LNCAP (cell line): ENCODE data around the gene CGB1.

ENCODE experiments used
- TF ChIP-seq, protein P1 (sequence below): fragments of 450-650 bp; IDR thresholded peaks from 2 replicates; pipeline ENCODE4 v1.5.1; 2017; ENCODE audit warnings: mild to moderate bottlenecking

The CGB1 gene

DNA sequence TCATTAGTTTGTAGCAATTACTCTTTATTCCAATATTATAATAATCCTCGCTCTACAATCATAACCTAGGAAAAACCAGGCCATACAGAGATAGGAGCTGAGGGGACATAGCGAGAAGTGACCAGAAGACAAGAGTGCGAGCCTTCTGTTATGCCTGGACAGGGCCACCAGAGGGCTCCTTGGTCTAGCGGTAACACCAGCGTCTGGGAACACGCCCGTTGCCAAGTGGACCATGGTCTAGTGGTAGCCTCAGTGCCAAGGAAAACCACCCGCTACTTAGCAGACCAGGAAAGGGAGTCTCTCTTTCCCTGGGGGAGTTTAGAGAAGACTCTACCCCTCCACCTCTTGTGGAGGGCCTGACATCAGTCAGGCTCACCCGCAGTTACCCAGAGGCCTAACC lies 38.2 kb upstream of the CGB1 start:
- TF ChIP-seq, protein P1, sequence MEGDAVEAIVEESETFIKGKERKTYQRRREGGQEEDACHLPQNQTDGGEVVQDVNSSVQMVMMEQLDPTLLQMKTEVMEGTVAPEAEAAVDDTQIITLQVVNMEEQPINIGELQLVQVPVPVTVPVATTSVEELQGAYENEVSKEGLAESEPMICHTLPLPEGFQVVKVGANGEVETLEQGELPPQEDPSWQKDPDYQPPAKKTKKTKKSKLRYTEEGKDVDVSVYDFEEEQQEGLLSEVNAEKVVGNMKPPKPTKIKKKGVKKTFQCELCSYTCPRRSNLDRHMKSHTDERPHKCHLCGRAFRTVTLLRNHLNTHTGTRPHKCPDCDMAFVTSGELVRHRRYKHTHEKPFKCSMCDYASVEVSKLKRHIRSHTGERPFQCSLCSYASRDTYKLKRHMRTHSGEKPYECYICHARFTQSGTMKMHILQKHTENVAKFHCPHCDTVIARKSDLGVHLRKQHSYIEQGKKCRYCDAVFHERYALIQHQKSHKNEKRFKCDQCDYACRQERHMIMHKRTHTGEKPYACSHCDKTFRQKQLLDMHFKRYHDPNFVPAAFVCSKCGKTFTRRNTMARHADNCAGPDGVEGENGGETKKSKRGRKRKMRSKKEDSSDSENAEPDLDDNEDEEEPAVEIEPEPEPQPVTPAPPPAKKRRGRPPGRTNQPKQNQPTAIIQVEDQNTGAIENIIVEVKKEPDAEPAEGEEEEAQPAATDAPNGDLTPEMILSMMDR = peak; percentile 49

DNA sequence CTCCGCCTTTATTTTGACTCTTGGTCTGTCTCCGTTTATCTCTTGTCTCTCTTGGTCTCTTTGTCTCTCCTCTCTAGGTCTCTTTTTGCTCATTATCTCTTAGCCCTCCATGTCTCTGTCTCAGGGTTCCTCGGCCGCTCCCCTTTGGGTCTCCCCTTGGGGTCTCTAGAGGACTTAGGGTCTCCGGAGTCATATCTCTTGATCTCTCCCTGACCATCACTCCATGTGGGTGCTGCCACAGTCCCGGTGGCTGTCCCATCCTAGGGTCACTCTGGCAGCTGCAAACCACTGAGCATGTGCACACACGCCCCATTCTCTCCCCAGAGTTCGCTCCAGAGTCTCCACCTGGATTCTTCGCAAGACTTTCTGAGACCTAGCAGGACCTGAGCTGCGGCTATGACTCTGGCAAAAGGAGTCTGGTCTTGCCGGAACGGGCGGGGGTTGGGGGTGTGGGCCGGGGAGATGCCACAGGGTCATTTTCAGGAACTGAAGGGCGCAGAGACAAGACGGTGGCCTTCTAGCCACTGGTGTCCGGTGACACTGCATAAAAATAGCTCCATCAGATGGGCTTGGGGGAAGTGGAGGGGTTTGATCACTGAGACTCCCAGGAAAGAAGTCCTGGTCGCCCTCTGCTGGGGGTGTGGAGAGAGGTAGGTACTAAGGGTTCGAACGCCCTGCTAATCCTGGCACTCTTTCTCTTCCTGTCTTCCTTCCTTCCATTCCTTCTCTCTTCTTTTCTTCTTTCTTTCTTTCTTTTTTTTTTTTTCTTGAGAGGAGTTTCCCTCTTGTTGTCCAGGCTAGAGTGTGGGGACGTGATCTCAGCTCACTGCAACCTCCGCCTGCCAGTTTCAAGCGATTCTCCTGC lies 37.1 kb upstream of the CGB1 start:
- TF ChIP-seq, protein P1 = peak; percentile 39

DNA sequence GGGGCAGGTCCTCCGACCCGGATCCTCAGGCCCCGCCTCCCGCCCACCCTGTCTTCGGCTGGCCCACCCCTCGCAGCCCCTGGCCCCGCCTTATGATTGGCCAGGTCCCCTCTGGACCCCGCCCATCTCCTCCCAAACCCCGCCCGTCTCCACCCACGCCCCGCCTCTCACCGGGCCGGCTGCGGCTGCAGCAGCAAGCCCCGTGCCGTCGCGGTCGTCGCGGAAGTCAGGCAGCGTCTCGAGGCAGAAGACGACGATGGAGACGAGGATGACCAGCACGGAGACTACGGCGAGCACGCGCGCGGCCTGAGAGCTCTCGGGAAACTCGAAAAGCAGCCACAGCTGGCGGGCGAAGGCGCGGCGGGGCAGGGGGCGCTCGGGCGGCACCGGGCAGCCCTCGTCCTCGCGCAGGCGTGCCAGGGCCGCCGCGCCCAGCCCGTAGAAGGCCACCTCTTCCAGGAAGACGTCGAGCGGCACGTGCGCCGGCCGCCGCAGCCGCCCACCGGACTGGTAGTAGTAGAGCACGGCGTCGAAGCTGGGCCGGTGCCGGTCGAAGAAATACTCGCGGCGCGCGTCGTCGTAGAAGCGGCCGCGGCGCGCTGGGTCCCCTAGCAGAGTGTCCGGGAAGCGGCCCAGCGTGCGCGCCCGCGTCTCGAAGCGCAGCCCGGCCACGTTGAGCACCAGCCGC lies 35.3 kb upstream of the CGB1 start:
- TF ChIP-seq, protein P1 = no peak

DNA sequence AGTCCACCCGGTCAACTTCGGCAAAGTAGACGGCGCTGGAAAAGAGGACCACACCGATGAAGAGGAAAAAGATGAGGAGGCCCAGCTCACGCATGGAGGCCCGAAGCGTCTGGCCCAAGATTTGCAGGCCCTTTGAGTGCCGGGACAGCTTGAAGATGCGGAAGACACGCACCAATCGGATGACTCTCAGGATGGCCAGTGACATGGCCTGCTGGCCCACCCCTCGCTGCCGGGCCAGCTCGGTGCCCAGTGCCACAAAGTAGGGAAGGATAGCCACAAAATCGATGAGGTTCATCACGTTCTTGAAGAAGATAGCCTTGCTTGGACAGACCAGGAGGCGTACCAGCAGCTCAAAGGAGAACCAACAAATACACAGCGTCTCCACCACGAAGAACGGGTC lies 33.7 kb upstream of the CGB1 start:
- TF ChIP-seq, protein P1 = no peak

DNA sequence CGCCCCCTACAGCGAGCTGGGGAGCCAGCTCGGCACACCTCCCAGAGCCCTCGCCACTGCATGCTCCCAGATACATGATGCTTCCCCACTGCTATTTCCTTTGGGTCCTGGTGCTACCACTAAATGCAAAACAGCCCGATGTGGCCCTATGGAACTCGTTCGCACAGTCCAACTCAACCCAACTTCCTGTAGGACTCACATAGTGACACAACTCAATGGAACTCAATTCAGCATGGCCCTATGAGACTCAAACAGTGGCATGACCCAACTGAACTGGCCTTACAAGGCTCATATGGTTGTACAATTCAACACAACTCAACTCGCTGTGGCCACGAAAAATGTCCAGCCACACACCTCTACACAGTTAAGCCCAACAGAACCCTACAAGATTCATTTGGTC lies 32.3 kb upstream of the CGB1 start:
- TF ChIP-seq, protein P1 = no peak

DNA sequence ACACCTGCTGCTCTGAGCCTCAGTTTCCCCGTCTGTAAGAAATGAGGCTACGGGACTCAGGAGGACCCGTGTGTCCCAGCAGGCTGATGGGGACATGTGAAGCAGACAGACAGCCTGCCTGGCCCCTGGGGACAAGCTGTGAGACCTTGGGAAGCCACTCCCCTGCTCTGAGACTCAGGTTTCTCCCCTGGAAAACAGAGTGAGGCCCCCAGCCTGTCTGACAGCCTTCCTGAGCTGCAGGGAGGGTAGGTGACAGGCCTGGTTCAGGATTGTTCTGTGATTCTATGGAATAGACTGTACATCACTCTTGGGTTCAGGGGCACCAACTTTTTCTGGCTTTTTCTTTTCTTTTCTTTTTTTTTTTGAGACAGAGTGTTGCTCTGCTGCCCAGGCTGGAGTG lies 30.9 kb upstream of the CGB1 start:
- TF ChIP-seq, protein P1 = no peak

DNA sequence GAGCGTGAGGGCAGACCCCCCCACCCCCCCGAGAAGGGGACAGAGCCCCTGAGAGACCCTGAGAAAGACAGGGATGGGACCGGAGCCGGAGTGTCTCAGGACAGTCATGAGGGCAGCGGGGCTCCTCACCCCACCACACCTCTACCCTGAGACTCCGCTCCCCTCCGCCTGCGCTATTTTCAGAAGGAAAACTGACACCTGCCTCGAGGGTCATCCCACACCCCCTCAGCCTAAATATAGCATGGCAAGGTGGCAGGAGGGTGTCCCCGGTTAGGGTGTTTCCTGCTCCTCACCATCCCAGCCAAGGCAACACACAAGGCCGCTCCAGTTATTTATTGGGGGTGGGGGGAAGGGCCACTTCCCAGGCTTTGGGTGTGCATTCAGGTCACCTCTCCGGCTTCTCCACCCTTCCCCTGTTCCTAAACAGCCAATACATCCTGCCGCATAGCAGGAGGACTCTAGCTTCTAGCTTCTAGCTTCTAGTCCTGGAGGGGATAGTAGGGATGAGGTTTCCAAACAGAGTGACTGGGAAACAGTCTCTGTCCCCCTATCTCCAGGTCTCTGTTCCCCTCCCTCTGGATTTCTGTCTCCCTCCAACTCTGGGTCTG lies 29.3 kb upstream of the CGB1 start:
- TF ChIP-seq, protein P1 = no peak
